Globus pallidus (tissue), 1 donor: Measurements from ENCODE around the gene ZNF835.
"Not testable (repeated sequence)": the region's sequence is repeated elsewhere in the genome, so short reads cannot be mapped to it uniquely, and the experiment has no call there.

ENCODE experiments used
- DNase-seq: peaks from one replicate; pipeline ENCODE4 v3.0.0-alpha.2; 2015; ENCODE audit warnings: low spot score

ZNF835 gene

GRCh38 chr19:56671613-56671994 lies at the start of gene ZNF835:
Gene ZNF835, minus strand, starts transcription at chr19:56671757. Its CDS starts 6,559 bp downstream, at chr19:56665198.
- peak; percentile 96 for DNase-seq

GRCh38 chr19:56720281-56720680 lies 48.7 kb upstream of the ZNF835 start:
- DNase-seq, result peak; percentile 87

- no peak for DNase-seq
These were observed 46.7 kb upstream of the ZNF835 start for GRCh38 chr19:56718231-56718630.

- DNase-seq, result peak; percentile 85
These were observed 41.2 kb upstream of the ZNF835 start for GRCh38 chr19:56712611-56713276.

GRCh38 chr19:56710437-56710836 lies 38.9 kb upstream of the ZNF835 start:
- no peak for DNase-seq

- DNase-seq, result peak; percentile 98
These were observed 36.3 kb upstream of the ZNF835 start for GRCh38 chr19:56707821-56708220.

GRCh38 chr19:56705939-56706338 lies 34.4 kb upstream of the ZNF835 start:
- DNase-seq, result no peak

GRCh38 chr19:56701895-56702294 lies 30.3 kb upstream of the ZNF835 start:
- no peak for DNase-seq

GRCh38 chr19:56699552-56699951 lies 28.0 kb upstream of the ZNF835 start:
- DNase-seq, result no peak

GRCh38 chr19:56692206-56692895 lies 20.8 kb upstream of the ZNF835 start:
- DNase-seq, result peak; percentile 86

- no peak for DNase-seq
These were observed 19.1 kb upstream of the ZNF835 start for GRCh38 chr19:56690670-56691069.

- DNase-seq, result no peak
These were observed 17.6 kb upstream of the ZNF835 start for GRCh38 chr19:56689198-56689597.

- DNase-seq, result no peak
These were observed 15.5 kb upstream of the ZNF835 start for GRCh38 chr19:56687031-56687430.

- DNase-seq, result no peak
These were observed 11.6 kb upstream of the ZNF835 start for GRCh38 chr19:56683116-56683515.

GRCh38 chr19:56681702-56682101 lies 10.1 kb upstream of the ZNF835 start:
- DNase-seq, result no peak

- DNase-seq, result no peak
These were observed 6.6 kb upstream of the ZNF835 start for GRCh38 chr19:56678205-56678604.

GRCh38 chr19:56672610-56673009 lies 1.1 kb upstream of the ZNF835 start:
- not testable (repeated sequence) for DNase-seq

GRCh38 chr19:56670961-56671612 lies 470 bp downstream of the ZNF835 start:
- no peak for DNase-seq

GRCh38 chr19:56670401-56670960 lies 1.1 kb downstream of the ZNF835 start:
- DNase-seq, result no peak

GRCh38 chr19:56668676-56669075 lies 2.9 kb downstream of the ZNF835 start:
- no peak for DNase-seq

- no peak for DNase-seq
These were observed 4.2 kb downstream of the ZNF835 start for GRCh38 chr19:56667311-56667870.

GRCh38 chr19:56664511-56664910 lies 7.0 kb downstream of the ZNF835 start:
- no peak for DNase-seq
